Epithelial cell of prostate (primary cell): ENCODE results near the gene KRTAP10-10.
"Not testable (repeated sequence)": the region's sequence is repeated elsewhere in the genome, so short reads cannot be mapped to it uniquely, and the experiment has no call there.

ENCODE experiments used
- DNase-seq: peaks from one replicate; pipeline ENCODE4 v3.0.0-alpha.2; 2011; ENCODE audit warnings: low read depth, low spot score
- H3K27ac ChIP-seq: fragments of 450-650 bp; 2 replicates; pipeline ENCODE4 v1.5.1; 2017; ENCODE audit warnings: mild to moderate bottlenecking

The KRTAP10-10 gene

DNA sequence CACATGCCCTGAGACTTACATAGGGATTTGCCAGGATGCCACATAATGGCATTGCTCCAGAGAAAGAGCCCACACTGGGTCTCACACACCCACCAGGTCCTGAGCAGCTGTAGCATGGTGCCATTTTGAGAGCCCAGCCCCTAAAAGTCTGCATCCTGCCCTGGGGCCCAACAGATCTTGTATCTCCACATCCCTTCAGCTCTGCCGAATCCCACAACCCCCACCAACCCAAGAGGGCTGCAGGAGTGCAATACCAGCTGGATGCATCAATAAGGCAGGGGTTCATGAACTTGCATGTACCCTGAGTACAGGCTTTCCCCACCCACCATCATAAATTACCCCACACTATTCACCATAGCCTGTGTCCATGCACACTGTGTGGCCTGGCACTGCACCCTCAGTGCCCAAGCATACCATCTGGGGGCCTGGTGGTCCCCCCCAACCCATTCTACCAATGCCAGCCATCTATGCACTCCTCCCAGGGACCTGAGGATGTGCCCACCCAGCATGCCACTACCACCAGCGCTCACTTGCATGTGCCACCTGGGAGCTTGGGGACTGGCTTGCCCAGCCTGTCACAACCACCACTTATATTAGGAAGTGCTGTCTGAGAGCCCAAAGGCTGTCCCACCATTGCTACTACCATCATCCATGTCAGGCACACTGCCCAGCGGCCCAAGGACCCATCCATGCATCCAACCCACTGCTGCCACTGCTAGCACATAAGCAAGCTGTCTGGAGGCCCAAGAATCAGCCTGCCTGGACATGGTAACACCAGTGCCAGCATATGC, 33.7 kb downstream of the KRTAP10-10 start:
- H3K27ac ChIP-seq, result no peak overlapping the region
- DNase-seq, result no peak

GRCh38 chr21:44671911-44672310, 34.8 kb downstream of the KRTAP10-10 start:
- H3K27ac ChIP-seq, result no peak overlapping the region

GRCh38 chr21:44677881-44678280, 40.7 kb downstream of the KRTAP10-10 start:
- DNase-seq, result no peak
- H3K27ac ChIP-seq, result no peak overlapping the region

More at GRCh38 chr21:44671911-44672310, 34.8 kb downstream of the KRTAP10-10 start:
- DNase-seq, result no peak

DNA sequence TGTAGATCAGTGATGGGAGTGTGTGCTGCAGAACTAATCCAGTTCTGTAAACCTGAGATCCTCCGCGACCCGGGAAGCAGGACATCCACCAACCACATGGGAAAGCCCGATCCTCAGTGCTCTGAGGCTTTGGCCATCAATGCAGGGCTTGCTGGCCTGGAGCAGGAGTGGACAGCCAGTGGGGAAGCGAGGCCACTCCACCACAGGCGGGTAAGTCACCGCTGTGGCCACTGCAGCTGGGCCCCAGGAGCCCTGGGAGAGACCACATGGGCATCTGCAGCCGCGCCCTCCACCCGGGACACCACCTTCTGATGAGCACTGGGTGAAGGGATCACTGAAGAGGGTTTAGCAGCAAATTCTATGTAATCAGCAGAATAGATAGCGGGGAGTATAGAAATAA, 44.0 kb downstream of the KRTAP10-10 start:
- H3K27ac ChIP-seq, result no peak overlapping the region
- DNase-seq, result no peak

DNA sequence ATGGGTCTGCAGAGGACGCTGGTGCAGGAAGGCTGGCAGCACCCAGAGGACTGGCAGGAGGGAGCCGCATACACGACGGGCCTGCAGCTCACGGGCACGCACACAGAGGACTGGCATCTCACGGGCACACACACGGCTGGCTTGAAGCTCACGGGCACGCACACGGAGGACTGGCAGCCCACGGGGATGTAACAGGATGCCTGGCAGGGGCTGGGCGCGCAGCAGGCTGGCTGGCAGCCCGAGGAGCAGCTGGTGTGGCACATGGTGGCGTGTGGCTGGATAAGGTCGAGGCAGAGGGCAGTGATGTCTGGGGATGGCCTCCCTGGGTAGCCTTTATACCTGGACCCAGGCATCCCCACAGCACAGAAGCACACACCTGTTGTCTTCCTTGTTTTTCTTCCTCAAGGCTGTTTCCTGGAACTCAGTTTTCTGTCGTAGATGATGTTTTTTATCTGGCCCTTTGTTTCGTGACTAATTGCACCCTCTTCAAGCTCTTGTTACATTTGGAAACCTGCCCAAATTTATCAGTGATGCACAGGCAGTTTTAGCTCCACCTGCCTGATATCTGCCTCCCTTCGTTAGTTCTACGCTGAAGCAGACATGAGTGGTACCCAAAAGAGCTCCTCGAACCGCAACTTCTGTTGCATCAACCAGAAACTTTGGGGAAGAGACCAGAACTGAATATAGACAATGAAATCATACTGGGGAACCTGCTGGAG, 44.9 kb downstream of the KRTAP10-10 start, which contains the start of gene KRTAP12-1:
Gene KRTAP12-1, minus strand, starts transcription at position 303 of the 719 bp plus-strand sequence. Its CDS starts 40 bp downstream, at position 263.
- H3K27ac ChIP-seq, result no peak within 1 kb of the TSS
- DNase-seq, result no peak

- DNase-seq, result no peak
- H3K27ac ChIP-seq, result no peak overlapping the region
These were observed 45.5 kb downstream of the KRTAP10-10 start for GRCh38 chr21:44682580-44683151.

GRCh38 chr21:44684077-44684476, 46.9 kb downstream of the KRTAP10-10 start:
- H3K27ac ChIP-seq, result no peak overlapping the region
- no peak for DNase-seq

DNA sequence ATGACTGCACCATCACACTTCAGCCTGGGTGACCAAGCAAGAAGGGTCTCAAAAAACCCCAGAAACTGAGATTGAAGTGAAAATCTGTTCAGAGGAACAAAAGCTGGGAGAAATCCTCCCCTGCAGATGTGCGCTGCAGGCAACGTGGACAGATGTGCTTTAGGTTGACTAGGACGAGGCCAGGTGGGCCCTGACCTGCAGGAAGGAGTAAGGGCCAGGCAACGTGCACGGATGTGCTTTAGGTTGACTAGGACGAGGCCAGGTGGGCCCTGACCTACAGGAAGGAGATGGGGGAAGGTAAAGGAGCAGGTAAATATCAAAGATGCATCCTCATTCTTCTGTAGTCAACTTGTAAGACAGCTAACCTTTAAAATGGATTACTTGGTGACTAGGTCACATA, 47.3 kb downstream of the KRTAP10-10 start:
- DNase-seq, result no peak

DNA sequence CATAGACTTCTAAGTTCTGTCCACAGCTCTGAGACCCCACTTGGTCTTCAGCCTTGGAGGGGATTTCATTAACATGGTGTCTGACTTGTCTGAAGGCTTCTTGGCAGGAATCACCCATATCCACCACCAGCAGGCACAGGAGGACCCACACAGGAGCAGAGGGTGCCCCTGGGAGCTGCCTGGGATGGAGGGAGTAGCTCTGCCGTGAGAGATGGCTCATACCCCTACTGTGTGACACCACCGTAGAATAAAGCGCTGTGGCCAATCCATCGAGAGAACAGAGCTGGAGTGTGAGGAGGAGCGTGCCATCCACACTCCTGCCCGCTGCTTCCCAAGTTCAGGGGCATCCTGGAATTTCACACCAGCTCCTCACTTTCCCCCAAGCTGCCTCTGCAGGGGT, 47.9 kb downstream of the KRTAP10-10 start:
- H3K27ac ChIP-seq, DNase-seq: not testable (repeated sequence)

More for the DNA sequence above, 47.3 kb downstream of the KRTAP10-10 start:
- no peak overlapping the region for H3K27ac ChIP-seq

GRCh38 chr21:44686000-44686781, 49.0 kb downstream of the KRTAP10-10 start:
- H3K27ac ChIP-seq, result no peak overlapping the region
- DNase-seq, result no peak

DNA sequence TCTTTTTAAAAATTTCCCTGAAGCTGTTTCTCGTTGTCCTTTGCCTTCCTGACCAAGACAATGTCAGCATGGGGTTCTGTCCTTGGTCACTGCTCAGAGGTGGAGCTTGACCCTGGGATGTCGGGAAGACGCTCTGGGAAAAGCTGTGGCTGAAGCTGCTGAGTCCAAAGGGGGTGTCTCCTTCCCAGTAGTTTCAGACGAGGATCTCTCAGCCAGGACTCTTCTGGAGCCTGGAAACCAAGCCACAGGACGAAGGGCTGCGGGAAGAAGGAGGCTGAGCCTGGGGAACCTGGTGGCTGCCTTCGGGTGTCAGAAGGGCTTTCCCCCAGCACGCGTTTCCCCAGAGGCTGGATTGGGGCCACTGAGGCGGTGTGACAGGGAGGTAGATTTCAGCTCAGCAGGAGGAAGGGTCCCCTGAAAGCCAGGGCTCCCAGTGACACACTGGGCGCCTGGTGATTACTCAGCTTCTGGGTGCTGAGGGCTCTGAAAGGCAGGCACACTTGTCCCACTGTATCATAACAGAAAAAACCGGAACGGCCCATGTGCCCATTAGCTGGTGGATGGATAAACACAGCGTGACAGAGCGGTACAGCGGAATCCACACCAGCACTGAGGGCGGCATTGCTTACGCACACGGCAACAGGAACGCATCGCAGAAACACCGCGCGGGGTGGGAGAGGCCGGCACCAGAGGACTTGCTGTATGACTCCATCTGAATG, 49.8 kb downstream of the KRTAP10-10 start:
- no peak for DNase-seq
- no peak overlapping the region for H3K27ac ChIP-seq

DNA sequence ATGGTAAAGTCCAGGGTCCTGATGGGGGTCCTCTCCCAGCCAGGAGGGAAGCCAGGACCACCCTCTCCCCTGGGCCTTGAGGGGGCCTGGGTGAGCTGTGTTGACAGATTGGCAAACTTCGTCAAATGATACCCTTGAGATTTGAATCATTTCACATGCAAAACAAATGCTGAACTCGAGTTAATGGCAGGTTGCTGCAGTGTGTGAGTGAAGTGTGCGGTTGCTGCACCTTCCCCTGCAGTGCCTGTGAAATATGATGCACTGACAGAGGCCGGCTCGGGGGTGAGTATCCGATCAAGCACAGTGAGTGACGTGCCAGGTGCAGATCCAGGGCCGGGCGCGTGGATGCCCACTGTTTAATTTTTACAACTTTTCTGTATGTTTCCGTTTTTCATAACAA, 50.5 kb downstream of the KRTAP10-10 start:
- no peak for DNase-seq
- no peak overlapping the region for H3K27ac ChIP-seq
